Fibroblast of pulmonary artery (primary cell): Measurements from ENCODE around the gene NSUN2.

ENCODE experiments used
- DNase-seq: peaks from one replicate; pipeline ENCODE4 v3.0.0-alpha.2; 2010; ENCODE audit warnings: low read depth
- H3K4me3 ChIP-seq: replicated peaks from 2 replicates; pipeline ENCODE4 v1.5.1; 2011; ENCODE audit warnings: low read depth, mild to moderate bottlenecking, control low read depth, low read length, moderate library complexity
- CTCF ChIP-seq: IDR thresholded peaks from 2 replicates; pipeline ENCODE4 v1.5.1; 2011; ENCODE audit warnings: mild to moderate bottlenecking, control low read depth, low read length, inconsistent platforms; ENCODE audit errors: missing control alignments

The NSUN2 gene

DNA sequence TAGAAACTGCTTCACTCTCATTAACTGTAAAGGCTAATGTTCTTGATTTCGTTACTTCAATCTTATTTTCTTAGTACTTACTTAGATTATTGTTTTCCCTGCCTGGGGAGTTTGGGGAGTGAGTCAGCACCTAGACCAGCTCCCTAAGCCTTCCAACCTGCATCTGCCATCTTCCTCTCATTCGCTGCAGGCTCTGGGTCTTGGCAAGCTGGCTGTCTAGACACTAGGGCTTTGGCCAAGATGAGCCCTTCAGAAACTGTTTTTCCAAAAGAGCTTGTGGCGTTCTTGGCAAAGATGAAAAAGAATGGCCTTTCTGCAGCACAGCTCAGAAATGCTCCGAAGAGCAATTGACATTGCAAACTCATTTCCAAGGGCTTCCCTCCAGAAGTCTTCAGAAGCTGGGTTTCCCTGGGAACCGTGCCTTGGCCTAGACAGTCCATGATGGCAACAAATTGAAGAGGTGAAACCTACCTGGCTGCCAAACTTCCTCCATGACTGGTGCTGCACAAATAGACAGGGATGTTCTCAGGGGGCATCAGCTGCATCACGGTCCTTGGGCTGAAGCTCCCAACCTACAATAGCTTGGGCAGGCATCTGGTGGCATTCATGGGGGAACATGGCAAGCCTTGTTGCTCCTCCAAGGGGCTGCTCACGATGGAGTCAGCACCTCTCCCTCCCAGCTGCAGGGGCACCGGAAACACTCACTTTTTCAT lies 76.6 kb downstream of the NSUN2 start:
- no peak for DNase-seq
- TF ChIP-seq CTCF = no peak
- no peak overlapping the region for H3K4me3 ChIP-seq

GRCh38 chr5:6554812-6555211 lies 78.0 kb downstream of the NSUN2 start:
- DNase-seq = no peak
- no peak overlapping the region for H3K4me3 ChIP-seq
- no peak for TF ChIP-seq CTCF

DNA sequence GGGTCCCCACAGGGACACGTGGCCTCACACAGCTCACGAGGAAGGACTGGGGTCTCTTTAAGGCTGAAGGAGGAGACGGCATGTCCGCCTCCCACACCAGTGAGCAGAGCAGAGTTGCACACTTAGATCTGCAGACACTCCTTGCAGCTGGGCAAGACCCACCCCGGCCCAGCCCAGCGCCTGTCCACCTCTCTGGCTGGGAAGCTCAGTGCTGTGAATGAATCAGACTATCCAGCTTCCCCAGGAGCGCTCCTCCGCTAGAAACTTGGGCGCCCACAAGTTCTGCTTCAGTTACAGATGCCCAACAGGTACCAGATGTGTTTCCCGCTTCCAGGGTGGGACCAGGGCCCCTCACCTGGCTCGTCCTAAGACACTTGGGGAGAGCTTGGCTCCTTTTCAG lies 78.9 kb downstream of the NSUN2 start:
- DNase-seq = no peak
- H3K4me3 ChIP-seq = no peak overlapping the region
- TF ChIP-seq CTCF = no peak

- no peak for TF ChIP-seq CTCF
- no peak for DNase-seq
- no peak overlapping the region for H3K4me3 ChIP-seq
Measured at GRCh38 chr5:6552612-6553011, 80.2 kb downstream of the NSUN2 start.

DNA sequence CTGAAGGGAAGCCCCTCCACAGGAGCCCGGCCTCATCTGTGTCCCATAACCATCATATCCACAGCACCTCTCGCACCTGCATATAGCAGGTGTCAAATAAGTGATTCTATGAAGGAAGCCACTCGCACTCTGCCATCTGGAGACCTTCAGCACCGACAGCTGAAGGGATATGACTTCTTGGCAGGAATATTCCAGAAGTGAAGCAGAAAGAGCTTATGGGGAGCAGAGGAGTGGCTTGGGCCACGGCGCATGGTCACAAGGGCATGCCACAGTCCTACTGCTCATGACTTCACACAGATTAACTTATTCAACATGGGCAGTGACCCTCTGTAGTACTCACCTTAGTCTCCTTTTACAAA lies 80.9 kb downstream of the NSUN2 start:
- no peak overlapping the region for H3K4me3 ChIP-seq
- DNase-seq = no peak

DNA sequence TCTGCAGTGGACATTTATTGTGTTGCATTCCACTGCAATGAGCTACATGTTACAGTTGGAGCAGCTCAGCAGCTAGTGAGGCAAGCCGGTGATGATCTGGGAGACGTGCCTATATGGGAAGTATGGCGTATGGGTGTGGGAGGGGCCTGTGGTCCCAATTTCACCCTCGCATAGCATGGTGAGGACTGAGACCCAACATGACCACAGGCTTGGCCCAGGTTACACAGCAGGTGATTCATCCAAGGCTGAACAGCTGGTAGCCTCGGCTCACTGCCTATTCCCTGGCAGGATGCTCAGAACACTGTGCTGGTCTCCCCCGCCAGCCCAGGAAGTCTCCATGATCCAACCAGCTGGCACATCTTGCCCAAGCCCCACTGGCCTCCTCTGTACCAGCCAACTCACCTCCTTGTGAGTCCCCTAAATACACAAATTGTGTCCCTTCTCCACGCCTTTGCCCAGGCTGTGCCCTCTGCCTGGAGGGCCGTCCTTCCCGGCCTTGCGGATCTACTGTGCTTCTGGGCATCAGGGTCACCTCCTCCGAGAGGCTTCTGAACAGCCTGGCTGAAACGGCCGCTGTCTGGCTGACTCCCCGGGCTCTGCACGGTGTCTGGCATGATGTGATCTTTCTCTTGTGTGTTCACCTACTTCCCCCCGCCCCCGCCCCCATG lies 81.4 kb downstream of the NSUN2 start:
- no peak overlapping the region for H3K4me3 ChIP-seq
- no peak for TF ChIP-seq CTCF
- no peak for DNase-seq

More for the DNA sequence above, 80.9 kb downstream of the NSUN2 start:
- TF ChIP-seq CTCF = no peak

GRCh38 chr5:6550628-6551027 lies 82.2 kb downstream of the NSUN2 start:
- no peak for DNase-seq
- TF ChIP-seq CTCF = no peak
- H3K4me3 ChIP-seq = no peak overlapping the region
